GM23338 (cell line): Measurements from ENCODE around the gene NCF2. TPM values are rescaled to one million over a fixed set of nuclear protein-coding genes. Genes with fewer than 3 reads are reported as not detected.

Experiments
- ATAC-seq: fragments of 200-7000 bp; cut with Tn5 transposase; 3 replicates; pipeline ENCODE4 v1.9.1; 2020
- DNase-seq: peaks from one replicate; pipeline ENCODE4 v3.0.0-alpha.2; 2015; ENCODE audit warnings: low spot score
- H2AFZ ChIP-seq: fragments of 200-600 bp; sonication (generic); 2 replicates; pipeline ENCODE4 v1.8.0; 2016; ENCODE audit warnings: antibody characterized with exemption, mild to moderate bottlenecking, moderate library complexity
- H3F3A ChIP-seq: fragments of 200-600 bp; sonication (generic); replicated peaks from 2 replicates; pipeline ENCODE4 v1.8.0; 2017; ENCODE audit warnings: antibody characterized with exemption, mixed run types, low read depth
- H3K27ac ChIP-seq: fragments of 200-600 bp; sonication (generic); 2 replicates; pipeline ENCODE4 v1.6.1; 2016; ENCODE audit warnings: low read depth
- H3K27me3 ChIP-seq: fragments of 200-600 bp; sonication (generic); 2 replicates; pipeline ENCODE4 v1.8.0; 2016; ENCODE audit warnings: mild to moderate bottlenecking, mixed run types, moderate library complexity; ENCODE audit not compliant: insufficient read depth
- H3K36me3 ChIP-seq: fragments of 200-600 bp; sonication (generic); 2 replicates; pipeline ENCODE4 v1.8.0; 2016; ENCODE audit warnings: mild to moderate bottlenecking; ENCODE audit not compliant: insufficient read depth
- H3K4me1 ChIP-seq: fragments of 200-600 bp; sonication (generic); 2 replicates; pipeline ENCODE4 v1.8.0; 2016; ENCODE audit warnings: mild to moderate bottlenecking, moderate library complexity; ENCODE audit not compliant: insufficient read depth
- H3K4me2 ChIP-seq: fragments of 200-600 bp; sonication (generic); 2 replicates; pipeline ENCODE4 v1.7.1; 2017; ENCODE audit warnings: mixed run types
- H3K4me3 ChIP-seq: fragments of 200-600 bp; sonication (generic); 2 replicates; pipeline ENCODE4 v1.6.1; 2016; ENCODE audit warnings: mixed run types
- H3K79me2 ChIP-seq: fragments of 200-600 bp; sonication (generic); replicated peaks from 2 replicates; pipeline ENCODE4 v1.8.0; 2017; ENCODE audit warnings: mild to moderate bottlenecking; ENCODE audit not compliant: insufficient read depth
- H3K9me2 ChIP-seq: fragments of 200-600 bp; sonication (generic); 2 replicates; pipeline ENCODE4 v1.8.0; 2017; ENCODE audit not compliant: insufficient read depth
- H4K20me1 ChIP-seq: fragments of 200-600 bp; sonication (generic); replicated peaks from 2 replicates; pipeline ENCODE4 v1.8.0; 2017; ENCODE audit warnings: mild to moderate bottlenecking; ENCODE audit not compliant: insufficient read depth
- H3K27ac Mint-ChIP-seq: 2 replicates; pipeline ENCODE4 v1.8.0; 2020; ENCODE audit warnings: inconsistent platforms, mild to moderate bottlenecking, moderate library complexity, mixed read lengths
- H3K27me3 Mint-ChIP-seq: 3 replicates; pipeline ENCODE4 v1.8.0; 2022; ENCODE audit warnings: low read depth, mild to moderate bottlenecking, moderate library complexity, mixed read lengths, inconsistent platforms; ENCODE audit not compliant: insufficient read depth, poor library complexity
- H3K36me3 Mint-ChIP-seq: 3 replicates; pipeline ENCODE4 v1.8.0; 2021; ENCODE audit warnings: low read depth, mild to moderate bottlenecking, inconsistent platforms, moderate library complexity, mixed read lengths
- H3K4me1 Mint-ChIP-seq: 3 replicates; pipeline ENCODE4 v1.8.0; 2020; ENCODE audit warnings: mild to moderate bottlenecking, inconsistent platforms, mixed read lengths
- H3K4me3 Mint-ChIP-seq: 3 replicates; pipeline ENCODE4 v1.8.0; 2021; ENCODE audit warnings: moderate library complexity, mild to moderate bottlenecking, inconsistent platforms, mixed read lengths
- H3K9me3 Mint-ChIP-seq: 3 replicates; pipeline ENCODE4 v1.8.0; 2020; ENCODE audit warnings: moderate library complexity, mild to moderate bottlenecking, inconsistent platforms, mixed read lengths
- EZH2 ChIP-seq: fragments of 200-600 bp; sonication (generic); IDR thresholded peaks from one replicate; pipeline ENCODE4 v1.8.0; 2017; ENCODE audit warnings: antibody characterized with exemption, mild to moderate bottlenecking, low read depth; ENCODE audit not compliant: unreplicated experiment
- EZH2phosphoT487 ChIP-seq: fragments of 200-600 bp; sonication (generic); IDR thresholded peaks from one replicate; pipeline ENCODE4 v1.8.1; 2018; ENCODE audit warnings: antibody characterized with exemption; ENCODE audit not compliant: unreplicated experiment
- JUNB ChIP-seq: IDR thresholded peaks from one replicate; pipeline ENCODE4 v1.6.1; 2016; ENCODE audit warnings: antibody characterized with exemption; ENCODE audit not compliant: unreplicated experiment
- ZNF331 ChIP-seq: fragments of 250-450 bp; sonication (Bioruptor Pico); IDR thresholded peaks from 2 replicates; pipeline ENCODE4 v1.5.0; 2020; ENCODE audit warnings: low read depth, mild to moderate bottlenecking, moderate library complexity
- polyA plus RNA-seq: library from polyadenylated mRNA; unstranded; fragments of >200 nt; fragmentation: Nextera tagmentation; extraction: Ambion mirVana; gene quantifications from 2 replicates; pipeline ENCODE4 v1.2.1, GENCODE V29; 2016
- total RNA-seq: library from RNA; depleted of rRNA; stranded (reverse); fragments of >200 nt; shearing (Covaris generic); gene quantifications from 2 replicates; pipeline ENCODE4 v1.2.3, GENCODE V29; 2014
- TF ChIP-seq, protein P1 (sequence below), 2 experiments: fragments of 200-600 bp in 1 of 2; sonication (generic) in 1 of 2; conservative IDR thresholded peaks; 2 replicates each; pipeline versions ENCODE4 v1.5.1 to v1.6.1; 2016 to 2017; ENCODE audit warnings: antibody characterized with exemption in 2 of 2, low read depth in 2 of 2, mild to moderate bottlenecking in 2 of 2, moderate library complexity in 1 of 2
- TF ChIP-seq, protein P2 (sequence below): IDR thresholded peaks from 2 replicates; pipeline ENCODE4 v1.6.1; 2016; ENCODE audit warnings: antibody characterized with exemption

Gene NCF2
- total and polyA plus RNA-seq, 2 experiments from 2014 or later: not detected

DNA sequence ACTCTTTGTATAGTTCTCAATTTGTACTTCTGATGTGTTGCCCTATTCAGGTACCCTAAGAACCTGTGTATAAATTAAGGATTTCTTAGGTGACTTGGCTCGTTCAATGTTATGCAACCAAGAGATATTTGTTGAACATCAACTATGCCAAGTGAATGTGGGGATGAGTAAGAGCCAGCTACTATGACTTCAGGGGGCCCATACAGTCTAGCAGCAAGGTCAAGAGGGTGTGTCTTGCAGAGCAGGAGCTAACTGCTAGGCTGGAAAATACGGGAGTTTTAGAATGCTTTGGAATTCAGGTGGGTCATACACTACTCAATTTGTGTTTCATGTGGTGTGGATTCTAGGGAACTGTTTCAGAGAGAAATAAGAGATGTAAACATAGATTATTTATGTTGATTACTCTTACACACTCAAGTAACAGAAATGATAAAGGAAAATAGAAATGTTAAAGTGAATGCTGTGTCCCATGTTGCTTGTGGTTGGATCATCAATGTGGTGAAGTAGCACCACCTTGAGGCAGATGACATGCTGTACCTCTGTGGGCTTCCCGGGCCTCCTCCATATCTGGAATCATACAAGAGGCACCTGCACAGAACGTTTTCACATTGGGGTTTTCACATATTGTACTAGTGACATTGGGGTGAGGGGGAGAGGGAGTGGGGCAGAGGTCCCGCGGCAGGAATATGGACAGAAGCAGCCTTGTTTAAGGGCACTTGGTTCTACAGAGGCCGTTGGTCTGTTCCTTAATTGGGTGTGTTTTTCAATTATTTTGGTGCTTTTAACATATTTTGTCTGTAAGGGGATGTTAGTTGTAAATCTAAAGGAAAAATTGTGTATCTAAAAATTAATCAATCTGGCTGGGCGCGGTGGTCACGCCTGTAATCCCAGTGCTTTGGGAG is 32.9 kb upstream of the NCF2 start:
- Mint-ChIP-seq H3K36me3 (peaks cover 2% of the 10 kb centered on the region), H3K27me3 (peaks cover 2% of the 10 kb centered on the region), H3K27ac (peak overlapping the region; percentile 38), H3K4me3 (no peak overlapping the region), H3K9me3 (no peaks in the 10 kb centered on the region), H3K4me1 (peaks cover 37% of the 10 kb centered on the region)
- Histone ChIP-seq H2AFZ (no peak overlapping the region), H3K79me2 (no peaks in the 10 kb centered on the region), H3K9me2 (no peaks in the 10 kb centered on the region), H3K4me3 (no peak overlapping the region), H4K20me1 (no peaks in the 10 kb centered on the region), H3K27ac (no peak overlapping the region; the same call in 1 of the 2 replicates), H3K4me2 (no peak overlapping the region), H3K4me1 (peaks cover 39% of the 10 kb centered on the region), H3K27me3 (no peaks in the 10 kb centered on the region), H3F3A (no peaks in the 10 kb centered on the region), H3K36me3 (no peaks in the 10 kb centered on the region)
- ATAC-seq (peak; percentile 98), DNase-seq (peak; percentile 78)
- no peak for TF ChIP-seq EZH2
- TF ChIP-seq, protein P1, sequence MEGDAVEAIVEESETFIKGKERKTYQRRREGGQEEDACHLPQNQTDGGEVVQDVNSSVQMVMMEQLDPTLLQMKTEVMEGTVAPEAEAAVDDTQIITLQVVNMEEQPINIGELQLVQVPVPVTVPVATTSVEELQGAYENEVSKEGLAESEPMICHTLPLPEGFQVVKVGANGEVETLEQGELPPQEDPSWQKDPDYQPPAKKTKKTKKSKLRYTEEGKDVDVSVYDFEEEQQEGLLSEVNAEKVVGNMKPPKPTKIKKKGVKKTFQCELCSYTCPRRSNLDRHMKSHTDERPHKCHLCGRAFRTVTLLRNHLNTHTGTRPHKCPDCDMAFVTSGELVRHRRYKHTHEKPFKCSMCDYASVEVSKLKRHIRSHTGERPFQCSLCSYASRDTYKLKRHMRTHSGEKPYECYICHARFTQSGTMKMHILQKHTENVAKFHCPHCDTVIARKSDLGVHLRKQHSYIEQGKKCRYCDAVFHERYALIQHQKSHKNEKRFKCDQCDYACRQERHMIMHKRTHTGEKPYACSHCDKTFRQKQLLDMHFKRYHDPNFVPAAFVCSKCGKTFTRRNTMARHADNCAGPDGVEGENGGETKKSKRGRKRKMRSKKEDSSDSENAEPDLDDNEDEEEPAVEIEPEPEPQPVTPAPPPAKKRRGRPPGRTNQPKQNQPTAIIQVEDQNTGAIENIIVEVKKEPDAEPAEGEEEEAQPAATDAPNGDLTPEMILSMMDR (conservative IDR thresholded peaks at IDR 0.05; ENCODE audit: low read depth in 2 of 2): peak; percentile 97
- TF ChIP-seq, protein P2, sequence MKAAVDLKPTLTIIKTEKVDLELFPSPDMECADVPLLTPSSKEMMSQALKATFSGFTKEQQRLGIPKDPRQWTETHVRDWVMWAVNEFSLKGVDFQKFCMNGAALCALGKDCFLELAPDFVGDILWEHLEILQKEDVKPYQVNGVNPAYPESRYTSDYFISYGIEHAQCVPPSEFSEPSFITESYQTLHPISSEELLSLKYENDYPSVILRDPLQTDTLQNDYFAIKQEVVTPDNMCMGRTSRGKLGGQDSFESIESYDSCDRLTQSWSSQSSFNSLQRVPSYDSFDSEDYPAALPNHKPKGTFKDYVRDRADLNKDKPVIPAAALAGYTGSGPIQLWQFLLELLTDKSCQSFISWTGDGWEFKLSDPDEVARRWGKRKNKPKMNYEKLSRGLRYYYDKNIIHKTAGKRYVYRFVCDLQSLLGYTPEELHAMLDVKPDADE: no peak

- Histone ChIP-seq H3K27ac (no peak overlapping the region), H3K79me2 (no peaks in the 10 kb centered on the region), H3K9me2 (no peaks in the 10 kb centered on the region), H2AFZ (no peak overlapping the region), H3K4me2 (no peak overlapping the region), H4K20me1 (no peaks in the 10 kb centered on the region), H3F3A (no peaks in the 10 kb centered on the region), H3K27me3 (no peaks in the 10 kb centered on the region), H3K4me3 (no peak overlapping the region), H3K4me1 (peaks cover 39% of the 10 kb centered on the region), H3K36me3 (no peaks in the 10 kb centered on the region)
- Mint-ChIP-seq H3K27ac (no peak overlapping the region), H3K4me1 (peaks cover 37% of the 10 kb centered on the region), H3K27me3 (peaks cover 2% of the 10 kb centered on the region), H3K9me3 (no peaks in the 10 kb centered on the region), H3K36me3 (no peaks in the 10 kb centered on the region), H3K4me3 (no peak overlapping the region)
- DNase-seq (no peak), ATAC-seq (no peak)
- no peak for TF ChIP-seq ZNF331 (CRISPR knock-in tag)
- TF ChIP-seq, protein P1 (conservative IDR thresholded peaks at IDR 0.05; ENCODE audit: low read depth in 2 of 2): no peak
- TF ChIP-seq EZH2phosphoT487: no peak
- TF ChIP-seq JUNB: no peak
Observed at GRCh38 chr1:183622013-183622412, 31.8 kb upstream of the NCF2 start.
